Liver (tissue), 3 donors: ENCODE measurements around the gene FSIP1.

Experiments
- CTCF ChIP-seq: fragments of 150-350 bp; IDR thresholded peaks from 2 replicates; pipeline ENCODE4 v1.5.1; 2017; ENCODE audit warnings: improper control_type of control experiment, low read depth, low read length; ENCODE audit not compliant: missing input control
- EGR1 ChIP-seq, 2 donors: IDR thresholded peaks; 2 replicates each; pipeline ENCODE4 v1.6.1; 2016 to 2018; ENCODE audit warnings: antibody characterized with exemption in 2 of 2, low read depth in 2 of 2
- HNF4A ChIP-seq, 2 donors: conservative IDR thresholded peaks; 2 replicates each; pipeline ENCODE4 v1.6.1; 2016; ENCODE audit warnings: antibody characterized with exemption in 2 of 2, mild to moderate bottlenecking in 2 of 2
- RAD21 ChIP-seq, 2 donors: IDR thresholded peaks; 2 replicates each; pipeline ENCODE4 v1.6.1; 2016; ENCODE audit warnings: antibody characterized with exemption in 2 of 2, mild to moderate bottlenecking in 2 of 2
- TAF1 ChIP-seq: conservative IDR thresholded peaks from 2 replicates; pipeline ENCODE4 v1.6.1; 2016; ENCODE audit warnings: antibody characterized with exemption, mild to moderate bottlenecking
- TF ChIP-seq, protein P1 (sequence below): IDR thresholded peaks from 2 replicates; pipeline ENCODE4 v1.6.1; 2016; ENCODE audit warnings: antibody characterized with exemption
- donor health status: healthy.
- donor health status: healthy.

DNA sequence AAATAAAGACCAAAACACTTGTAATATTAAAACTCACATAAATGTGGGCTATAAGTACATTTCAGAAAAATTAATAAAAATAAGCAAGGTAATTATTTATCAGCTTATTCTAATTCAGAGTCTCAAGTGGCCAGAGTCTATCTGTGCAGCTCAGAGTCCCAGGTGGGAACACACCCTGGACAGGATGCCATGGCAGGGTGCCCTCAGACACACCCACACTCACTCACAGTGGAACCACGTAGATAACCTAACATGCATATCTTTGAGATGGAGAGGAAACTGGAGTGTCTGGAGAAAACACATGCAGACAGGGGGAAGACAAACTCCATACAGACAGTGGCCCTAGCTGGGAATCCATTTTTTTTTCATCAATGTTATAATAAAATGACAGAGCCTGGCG is 37.2 kb downstream of the FSIP1 start:
- no peak for TF ChIP-seq CTCF
- TF ChIP-seq, protein P1, sequence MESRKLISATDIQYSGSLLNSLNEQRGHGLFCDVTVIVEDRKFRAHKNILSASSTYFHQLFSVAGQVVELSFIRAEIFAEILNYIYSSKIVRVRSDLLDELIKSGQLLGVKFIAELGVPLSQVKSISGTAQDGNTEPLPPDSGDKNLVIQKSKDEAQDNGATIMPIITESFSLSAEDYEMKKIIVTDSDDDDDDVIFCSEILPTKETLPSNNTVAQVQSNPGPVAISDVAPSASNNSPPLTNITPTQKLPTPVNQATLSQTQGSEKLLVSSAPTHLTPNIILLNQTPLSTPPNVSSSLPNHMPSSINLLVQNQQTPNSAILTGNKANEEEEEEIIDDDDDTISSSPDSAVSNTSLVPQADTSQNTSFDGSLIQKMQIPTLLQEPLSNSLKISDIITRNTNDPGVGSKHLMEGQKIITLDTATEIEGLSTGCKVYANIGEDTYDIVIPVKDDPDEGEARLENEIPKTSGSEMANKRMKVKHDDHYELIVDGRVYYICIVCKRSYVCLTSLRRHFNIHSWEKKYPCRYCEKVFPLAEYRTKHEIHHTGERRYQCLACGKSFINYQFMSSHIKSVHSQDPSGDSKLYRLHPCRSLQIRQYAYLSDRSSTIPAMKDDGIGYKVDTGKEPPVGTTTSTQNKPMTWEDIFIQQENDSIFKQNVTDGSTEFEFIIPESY = no peak
- no peak for TF ChIP-seq TAF1
- no peak for TF ChIP-seq EGR1 (IDR thresholded peaks at IDR 0.05; ENCODE audit: low read depth in 2 of 2)
- TF ChIP-seq RAD21 (IDR thresholded peaks at IDR 0.05) = no peak
- no peak for TF ChIP-seq HNF4A (conservative IDR thresholded peaks at IDR 0.05)
